HCT116 (cell line): Measurements from ENCODE around the gene DOLPP1. TPM values are rescaled to one million over a fixed set of nuclear protein-coding genes. Genes with fewer than 3 reads are reported as not detected.

Experiments used
- ATAC-seq: fragments of 200-7000 bp; cut with Tn5 transposase; 2 replicates; pipeline ENCODE4 v1.9.1; 2020; ENCODE audit warnings: mild to moderate bottlenecking, moderate library complexity
- BruUV-seq: library from RNA; stranded (reverse); fragments of 400-500 nt; replicated peaks from 2 replicates; lab custom pipeline; 2021; lab: Mats Ljungman, UMichigan
- CTCF ChIA-PET: fragments of 300-600 bp; sonication (Branson Sonifier 250); formaldehyde crosslinking; loops from one replicate; lab custom pipeline; 2021; ENCODE audit warnings: antibody characterized with exemption; lab: Charles Lee
- POLR2A ChIA-PET: fragments of 300-600, 350-600 bp; sonication (Branson Sonifier 250); formaldehyde crosslinking; loops from one replicate; lab custom pipeline; 2021; ENCODE audit warnings: antibody characterized with exemption; lab: Charles Lee
- RAD21 ChIA-PET, 2 experiments: fragments of 300-600 bp; sonication (Branson Sonifier 250); formaldehyde crosslinking; loops; one replicate each; lab custom pipeline; 2023; ENCODE audit warnings: low total read pairs in 2 of 2; ENCODE audit not compliant: uncharacterized antibody in 2 of 2, unreplicated experiment in 2 of 2, low non-redundant PET in 1 of 2; lab: Charles Lee
- DNase-seq: peaks from one replicate; pipeline ENCODE4 v3.0.0-alpha.2; 2010; ENCODE audit warnings: low read depth, low spot score
- H2AFZ ChIP-seq: fragments of 200-600 bp; shearing (Covaris generic), sonication (generic); 2 replicates; pipeline ENCODE4 v1.6.1; 2017; ENCODE audit warnings: low read depth, mixed run types, mixed read lengths, antibody characterized with exemption, low read length; ENCODE audit not compliant: poor library complexity, severe bottlenecking
- H3K27ac ChIP-seq: 2 replicates; pipeline ENCODE4 v1.5.1; 2012; ENCODE audit warnings: low read depth, low read length
- H3K27me3 ChIP-seq: fragments of 200-600 bp; sonication (generic); 2 replicates; pipeline ENCODE4 v1.6.1; 2016; ENCODE audit warnings: mixed run types, low read length, mixed read lengths; ENCODE audit not compliant: insufficient read depth
- H3K36me3 ChIP-seq, 2 experiments: fragments of 200-500 bp in 1 of 2; fragments of 200-600 bp in 1 of 2; sonication (Bioruptor generic) in 1 of 2; sonication (generic) in 1 of 2; 2 replicates each; pipeline versions ENCODE4 v1.5.1 to v1.6.1; 2014 to 2016; ENCODE audit warnings: low read length in 2 of 2, inconsistent platforms in 1 of 2, mixed read lengths in 1 of 2, mixed run types in 1 of 2; ENCODE audit not compliant: insufficient read depth in 2 of 2, control insufficient read depth in 1 of 2
- H3K4me1 ChIP-seq, 2 experiments: fragments of 200-600 bp in 1 of 2; sonication (generic) in 1 of 2; 2 replicates each; pipeline versions ENCODE4 v1.5.1 to v1.6.1; 2012 to 2017; ENCODE audit warnings: low read length in 2 of 2, inconsistent platforms in 1 of 2, mild to moderate bottlenecking in 1 of 2, mixed read lengths in 1 of 2, mixed run types in 1 of 2, moderate library complexity in 1 of 2; ENCODE audit not compliant: insufficient read depth in 2 of 2, control insufficient read depth in 1 of 2
- H3K4me2 ChIP-seq: fragments of 200-600 bp; sonication (generic); 2 replicates; pipeline ENCODE4 v1.6.1; 2017; ENCODE audit warnings: mixed run types, low read length, mixed read lengths
- H3K4me3 ChIP-seq, 2 experiments: fragments of 200-600 bp in 1 of 2; sonication (generic) in 1 of 2; replicated peaks in 1 of 2; 2 replicates each; pipeline ENCODE4 v1.5.1; 2011 to 2016; ENCODE audit warnings: low read length in 2 of 2, control low read depth in 1 of 2, low read depth in 1 of 2, mild to moderate bottlenecking in 1 of 2, mixed read lengths in 1 of 2, mixed run types in 1 of 2
- H3K79me2 ChIP-seq: fragments of 200-600 bp; sonication (generic); 2 replicates; pipeline ENCODE4 v1.6.1; 2017; ENCODE audit warnings: mild to moderate bottlenecking, mixed run types, low read length, moderate library complexity, mixed read lengths; ENCODE audit not compliant: insufficient read depth
- H3K9ac ChIP-seq: fragments of 200-600 bp; sonication (generic); 2 replicates; pipeline ENCODE4 v1.6.1; 2016; ENCODE audit warnings: low read length, mixed read lengths
- H3K9me2 ChIP-seq: fragments of 200-600 bp; sonication (generic), shearing (Covaris generic); 2 replicates; pipeline ENCODE4 v1.6.1; 2017; ENCODE audit warnings: mixed run types, mild to moderate bottlenecking, moderate library complexity; ENCODE audit not compliant: insufficient read depth
- H3K9me3 ChIP-seq, 2 experiments: fragments of 200-500 bp in 1 of 2; fragments of 200-600 bp in 1 of 2; sonication (Bioruptor generic) in 1 of 2; sonication (generic) in 1 of 2; 2 replicates each; pipeline ENCODE4 v1.6.1; 2014 to 2017; ENCODE audit warnings: low read length in 2 of 2, mixed read lengths in 2 of 2, inconsistent platforms in 1 of 2, low read depth in 1 of 2, mild to moderate bottlenecking in 1 of 2, mixed run types in 1 of 2, moderate library complexity in 1 of 2; ENCODE audit not compliant: control insufficient read depth in 1 of 2, insufficient read depth in 1 of 2
- H4K20me1 ChIP-seq: fragments of 200-600 bp; sonication (generic), shearing (Covaris generic); 2 replicates; pipeline ENCODE4 v1.6.1; 2017; ENCODE audit warnings: mixed run types, mild to moderate bottlenecking, moderate library complexity; ENCODE audit not compliant: insufficient read depth
- ELF1 ChIP-seq: IDR thresholded peaks from 2 replicates; pipeline ENCODE4 v1.6.1; 2012; ENCODE audit warnings: low read depth, borderline replicate concordance
- EZH2phosphoT487 ChIP-seq: fragments of 200-600 bp; IDR thresholded peaks from 2 replicates; pipeline ENCODE4 v1.6.1; 2018; ENCODE audit warnings: antibody characterized with exemption, borderline replicate concordance
- FOSL1 ChIP-seq: IDR thresholded peaks from 2 replicates; pipeline ENCODE4 v1.6.1; 2012; ENCODE audit warnings: low read depth
- POLR2AphosphoS5 ChIP-seq: IDR thresholded peaks from 2 replicates; pipeline ENCODE4 v1.6.1; 2011; ENCODE audit warnings: mild to moderate bottlenecking, low read depth, low read length, moderate library complexity
- SIN3A ChIP-seq: IDR thresholded peaks from 2 replicates; pipeline ENCODE4 v1.6.1; 2012; ENCODE audit warnings: low read depth
- SRF ChIP-seq: IDR thresholded peaks from 2 replicates; pipeline ENCODE4 v1.6.1; 2012; ENCODE audit warnings: low read depth
- YY1 ChIP-seq: IDR thresholded peaks from 2 replicates; pipeline ENCODE4 v1.6.1; 2011; ENCODE audit warnings: low read length, low read depth, moderate library complexity, mild to moderate bottlenecking; ENCODE audit not compliant: insufficient replicate concordance; ENCODE audit errors: extremely low read depth
- ZNF274 ChIP-seq: fragments of 200-500 bp; sonication (Bioruptor generic); IDR thresholded peaks from 2 replicates; pipeline ENCODE4 v1.6.1; 2014; ENCODE audit warnings: mild to moderate bottlenecking, low read depth, low read length, inconsistent platforms
- intact Hi-C: fragments of 100-400 bp; cut with micrococcal nuclease; formaldehyde crosslinking; loops from 2 replicates; pipeline ENCODE4 v1.10.0; 2022
- total RNA-seq: library from RNA; stranded (reverse); gene quantifications from one replicate; pipeline ENCODE4 v1.2.1, GENCODE V29; 2021; ENCODE audit not compliant: unreplicated experiment
- TF ChIP-seq, protein P1 (sequence below): IDR thresholded peaks from 2 replicates; pipeline ENCODE4 v1.6.1; 2012; ENCODE audit warnings: low read depth

Gene DOLPP1
- total RNA-seq, 1 experiment from 2014 or later = 17.4 TPM

DNA sequence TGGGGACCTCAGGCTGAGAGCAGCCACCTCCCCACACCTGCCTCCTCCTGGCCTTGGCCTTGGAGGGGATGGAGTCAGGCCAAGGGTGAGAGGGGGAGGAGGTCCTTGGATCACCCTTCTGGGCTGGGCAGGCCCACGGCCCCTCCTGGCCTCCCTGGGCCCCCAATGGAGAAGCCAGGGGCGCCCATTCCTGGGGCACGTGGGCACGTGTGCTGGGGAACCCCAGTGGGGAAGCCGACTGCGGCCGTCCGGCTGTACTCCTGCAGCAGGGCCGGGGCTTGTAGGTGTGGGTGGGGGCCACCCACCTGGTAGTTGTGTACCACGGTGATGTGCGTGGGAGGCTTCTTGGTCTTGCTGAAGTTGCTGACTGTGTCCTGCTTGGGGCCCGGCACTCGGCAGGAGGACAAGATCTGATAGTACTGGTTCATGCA is 21.2 kb downstream of the DOLPP1 start:
- Histone ChIP-seq H3K27me3 (no peaks in the 10 kb centered on the region), H4K20me1 (no peaks in the 10 kb centered on the region), H3K4me3 (no peak overlapping the region), H3K27ac (no peak overlapping the region), H2AFZ (no peak overlapping the region), H3K9me2 (no peaks in the 10 kb centered on the region), H3K9me3 (no peaks in the 10 kb centered on the region), H3K79me2 (no peaks in the 10 kb centered on the region), H3K4me2 (no peak overlapping the region), H3K36me3 (no peaks in the 10 kb centered on the region; a peak in 1 of 4 replicates), H3K9ac (no peak overlapping the region), H3K4me1 (peaks cover 9 to 11% of the 10 kb centered on the region in 2 experiments; a peak in 3 of 4 replicates)
- ATAC-seq = no peak
- ChIA-PET CTCF (no interaction called here), RAD21 (no interaction called here), POLR2A (no interaction called here)
- no TSS peak for BruUV-seq
- intact Hi-C loops = no loop called here
- TF ChIP-seq, protein P1, sequence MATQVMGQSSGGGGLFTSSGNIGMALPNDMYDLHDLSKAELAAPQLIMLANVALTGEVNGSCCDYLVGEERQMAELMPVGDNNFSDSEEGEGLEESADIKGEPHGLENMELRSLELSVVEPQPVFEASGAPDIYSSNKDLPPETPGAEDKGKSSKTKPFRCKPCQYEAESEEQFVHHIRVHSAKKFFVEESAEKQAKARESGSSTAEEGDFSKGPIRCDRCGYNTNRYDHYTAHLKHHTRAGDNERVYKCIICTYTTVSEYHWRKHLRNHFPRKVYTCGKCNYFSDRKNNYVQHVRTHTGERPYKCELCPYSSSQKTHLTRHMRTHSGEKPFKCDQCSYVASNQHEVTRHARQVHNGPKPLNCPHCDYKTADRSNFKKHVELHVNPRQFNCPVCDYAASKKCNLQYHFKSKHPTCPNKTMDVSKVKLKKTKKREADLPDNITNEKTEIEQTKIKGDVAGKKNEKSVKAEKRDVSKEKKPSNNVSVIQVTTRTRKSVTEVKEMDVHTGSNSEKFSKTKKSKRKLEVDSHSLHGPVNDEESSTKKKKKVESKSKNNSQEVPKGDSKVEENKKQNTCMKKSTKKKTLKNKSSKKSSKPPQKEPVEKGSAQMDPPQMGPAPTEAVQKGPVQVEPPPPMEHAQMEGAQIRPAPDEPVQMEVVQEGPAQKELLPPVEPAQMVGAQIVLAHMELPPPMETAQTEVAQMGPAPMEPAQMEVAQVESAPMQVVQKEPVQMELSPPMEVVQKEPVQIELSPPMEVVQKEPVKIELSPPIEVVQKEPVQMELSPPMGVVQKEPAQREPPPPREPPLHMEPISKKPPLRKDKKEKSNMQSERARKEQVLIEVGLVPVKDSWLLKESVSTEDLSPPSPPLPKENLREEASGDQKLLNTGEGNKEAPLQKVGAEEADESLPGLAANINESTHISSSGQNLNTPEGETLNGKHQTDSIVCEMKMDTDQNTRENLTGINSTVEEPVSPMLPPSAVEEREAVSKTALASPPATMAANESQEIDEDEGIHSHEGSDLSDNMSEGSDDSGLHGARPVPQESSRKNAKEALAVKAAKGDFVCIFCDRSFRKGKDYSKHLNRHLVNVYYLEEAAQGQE = no peak
- TF ChIP-seq EZH2phosphoT487 (no peak), SIN3A (no peak), SRF (no peak), FOSL1 (no peak), YY1 (no peak), POLR2AphosphoS5 (no peak), ZNF274 (no peak), ELF1 (no peak)
- DNase-seq = no peak
